GM23248 (cell line): ENCODE measurements around the gene SYNDIG1.

Source experiments
- EZH2 ChIP-seq: fragments of 200-600 bp; sonication (generic); IDR thresholded peaks from 2 replicates; pipeline ENCODE4 v1.6.1; 2018; ENCODE audit warnings: antibody characterized with exemption, mild to moderate bottlenecking; ENCODE audit not compliant: insufficient read depth, poor library complexity, severe bottlenecking
- EZH2phosphoT487 ChIP-seq: fragments of 200-600 bp; sonication (generic); IDR thresholded peaks from 2 replicates; pipeline ENCODE4 v1.6.1; 2018; ENCODE audit warnings: antibody characterized with exemption, moderate library complexity, mild to moderate bottlenecking, low read depth; ENCODE audit not compliant: insufficient read depth

DNA sequence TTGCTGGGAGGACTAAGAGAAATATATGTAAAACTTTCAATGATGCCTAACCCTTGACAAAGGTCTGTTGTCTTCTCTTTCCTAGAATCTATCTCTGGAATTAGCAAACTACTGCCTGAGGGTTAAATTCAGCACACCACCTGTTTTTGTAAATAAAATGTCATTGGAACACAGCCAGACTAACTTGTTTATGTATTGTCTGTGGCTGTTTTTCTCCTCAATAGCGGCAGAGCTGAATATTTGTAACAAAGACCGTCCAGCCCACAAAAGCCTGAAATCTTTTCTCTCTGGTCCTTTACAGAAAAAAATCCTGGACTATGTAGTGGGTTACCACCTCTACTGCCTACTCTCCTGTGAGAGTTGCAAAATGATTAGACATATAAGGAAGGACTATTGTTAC, 33.3 kb upstream of the SYNDIG1 start:
- TF ChIP-seq EZH2: no peak
- TF ChIP-seq EZH2phosphoT487: no peak
